H1 (cell line): ENCODE measurements around the gene GTSE1.

Source experiments
- ASH2L ChIP-seq: fragments of 200-600, 300-600 bp; sonication (generic); IDR thresholded peaks from one replicate; pipeline ENCODE4 v1.7.1; 2017; ENCODE audit warnings: low read length
- BCL11A ChIP-seq, 2 experiments: IDR thresholded peaks; one replicate each; pipeline ENCODE4 v1.6.1; 2011; ENCODE audit warnings: low read depth in 2 of 2, low read length in 2 of 2, mild to moderate bottlenecking in 2 of 2
- EP300 ChIP-seq, 2 experiments: IDR thresholded peaks; 1 replicate in 1 of 2; 2 replicates in 1 of 2; pipeline ENCODE4 v1.6.1; 2011 to 2012; ENCODE audit warnings: low read depth in 2 of 2, low read length in 2 of 2, mild to moderate bottlenecking in 2 of 2, borderline replicate concordance in 1 of 2, inconsistent platforms in 1 of 2, moderate library complexity in 1 of 2
- EZH2 ChIP-seq: fragments of 200-600 bp; sonication (generic); IDR thresholded peaks from 2 replicates; pipeline ENCODE4 v1.7.1; 2012; ENCODE audit warnings: low read depth, mild to moderate bottlenecking, moderate library complexity, low read length, inconsistent platforms; ENCODE audit not compliant: severe bottlenecking
- FOSL1 ChIP-seq: IDR thresholded peaks from 2 replicates; pipeline ENCODE4 v1.6.1; 2011; ENCODE audit warnings: mild to moderate bottlenecking, low read depth, low read length, moderate library complexity; ENCODE audit not compliant: insufficient read depth
- GTF2F1 ChIP-seq: IDR thresholded peaks from 2 replicates; pipeline ENCODE4 v1.6.1; 2012; ENCODE audit warnings: low read depth, low read length, improper control_type of control experiment, borderline replicate concordance
- HDAC6 ChIP-seq: IDR thresholded peaks from one replicate; pipeline ENCODE4 v1.7.1; 2012; ENCODE audit warnings: low read depth, mild to moderate bottlenecking, inconsistent platforms, low read length, moderate library complexity
- KDM1A ChIP-seq: fragments of 200-600, 300-600 bp; sonication (generic); IDR thresholded peaks from 2 replicates; pipeline ENCODE4 v1.7.1; 2016; ENCODE audit warnings: mild to moderate bottlenecking, low read length, borderline replicate concordance
- MAX ChIP-seq: IDR thresholded peaks from 2 replicates; pipeline ENCODE4 v1.6.1; 2012; ENCODE audit warnings: inconsistent platforms
- POLR2A ChIP-seq, 2 experiments: IDR thresholded peaks; 1 replicate in 1 of 2; 2 replicates in 1 of 2; pipeline ENCODE4 v1.6.1; 2011; ENCODE audit warnings: low read depth in 2 of 2, low read length in 2 of 2, mild to moderate bottlenecking in 2 of 2; ENCODE audit errors: control extremely low read depth in 1 of 2
- RBBP5 ChIP-seq: IDR thresholded peaks from 2 replicates; pipeline ENCODE4 v1.7.1; 2012; ENCODE audit warnings: low read depth, mild to moderate bottlenecking, inconsistent platforms, low read length, moderate library complexity, borderline replicate concordance
- TF ChIP-seq, protein P1 (sequence below), 3 experiments: IDR thresholded peaks; 1 replicate in 2 of 3; 2 replicates in 1 of 3; pipeline versions ENCODE4 v1.5.1 to v1.6.1; 2011; ENCODE audit warnings: low read length in 3 of 3, mild to moderate bottlenecking in 3 of 3, inconsistent platforms in 2 of 3, low read depth in 1 of 3, moderate library complexity in 1 of 3; ENCODE audit not compliant: insufficient read depth in 1 of 3; ENCODE audit errors: control extremely low read depth in 1 of 3
- TF ChIP-seq, protein P2 (sequence below): IDR thresholded peaks from 2 replicates; pipeline ENCODE4 v1.6.1; 2012; ENCODE audit warnings: low read length, inconsistent platforms

- TF ChIP-seq, protein P1, sequence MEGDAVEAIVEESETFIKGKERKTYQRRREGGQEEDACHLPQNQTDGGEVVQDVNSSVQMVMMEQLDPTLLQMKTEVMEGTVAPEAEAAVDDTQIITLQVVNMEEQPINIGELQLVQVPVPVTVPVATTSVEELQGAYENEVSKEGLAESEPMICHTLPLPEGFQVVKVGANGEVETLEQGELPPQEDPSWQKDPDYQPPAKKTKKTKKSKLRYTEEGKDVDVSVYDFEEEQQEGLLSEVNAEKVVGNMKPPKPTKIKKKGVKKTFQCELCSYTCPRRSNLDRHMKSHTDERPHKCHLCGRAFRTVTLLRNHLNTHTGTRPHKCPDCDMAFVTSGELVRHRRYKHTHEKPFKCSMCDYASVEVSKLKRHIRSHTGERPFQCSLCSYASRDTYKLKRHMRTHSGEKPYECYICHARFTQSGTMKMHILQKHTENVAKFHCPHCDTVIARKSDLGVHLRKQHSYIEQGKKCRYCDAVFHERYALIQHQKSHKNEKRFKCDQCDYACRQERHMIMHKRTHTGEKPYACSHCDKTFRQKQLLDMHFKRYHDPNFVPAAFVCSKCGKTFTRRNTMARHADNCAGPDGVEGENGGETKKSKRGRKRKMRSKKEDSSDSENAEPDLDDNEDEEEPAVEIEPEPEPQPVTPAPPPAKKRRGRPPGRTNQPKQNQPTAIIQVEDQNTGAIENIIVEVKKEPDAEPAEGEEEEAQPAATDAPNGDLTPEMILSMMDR (IDR thresholded peaks at IDR 0.05; ENCODE audit: control extremely low read depth in 1 of 3, insufficient read depth in 1 of 3, low read depth in 1 of 3, low read length in 3 of 3): no peak
- TF ChIP-seq EZH2: no peak
- TF ChIP-seq POLR2A (IDR thresholded peaks at IDR 0.05; ENCODE audit: control extremely low read depth in 1 of 2, low read depth in 2 of 2, low read length in 2 of 2): no peak
- no peak for TF ChIP-seq RBBP5
- no peak for TF ChIP-seq HDAC6
- TF ChIP-seq, protein P2, sequence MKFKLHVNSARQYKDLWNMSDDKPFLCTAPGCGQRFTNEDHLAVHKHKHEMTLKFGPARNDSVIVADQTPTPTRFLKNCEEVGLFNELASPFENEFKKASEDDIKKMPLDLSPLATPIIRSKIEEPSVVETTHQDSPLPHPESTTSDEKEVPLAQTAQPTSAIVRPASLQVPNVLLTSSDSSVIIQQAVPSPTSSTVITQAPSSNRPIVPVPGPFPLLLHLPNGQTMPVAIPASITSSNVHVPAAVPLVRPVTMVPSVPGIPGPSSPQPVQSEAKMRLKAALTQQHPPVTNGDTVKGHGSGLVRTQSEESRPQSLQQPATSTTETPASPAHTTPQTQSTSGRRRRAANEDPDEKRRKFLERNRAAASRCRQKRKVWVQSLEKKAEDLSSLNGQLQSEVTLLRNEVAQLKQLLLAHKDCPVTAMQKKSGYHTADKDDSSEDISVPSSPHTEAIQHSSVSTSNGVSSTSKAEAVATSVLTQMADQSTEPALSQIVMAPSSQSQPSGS: no peak
- TF ChIP-seq BCL11A (IDR thresholded peaks at IDR 0.05; ENCODE audit: low read depth in 2 of 2, low read length in 2 of 2): no peak
- TF ChIP-seq GTF2F1: no peak
- no peak for TF ChIP-seq MAX
- TF ChIP-seq EP300 (IDR thresholded peaks at IDR 0.05; ENCODE audit: borderline replicate concordance in 1 of 2, low read depth in 2 of 2, low read length in 2 of 2): no peak
- no peak for TF ChIP-seq KDM1A
- TF ChIP-seq ASH2L: no peak
- no peak for TF ChIP-seq FOSL1
These were observed 55.1 kb downstream of the GTSE1 start for GRCh38 chr22:46351767-46352166.
